ENCODE measurements around the gene VWA8.

Gene VWA8

GRCh38 chr13:41960637-41961465 is at the start of gene VWA8:
Gene VWA8 (minus strand): TSS chr13:41961109. CDS start chr13:41961015, 94 bp downstream.
- DNase-seq (ENCODE audit: low spot score) = peak; percentile 85

DNA sequence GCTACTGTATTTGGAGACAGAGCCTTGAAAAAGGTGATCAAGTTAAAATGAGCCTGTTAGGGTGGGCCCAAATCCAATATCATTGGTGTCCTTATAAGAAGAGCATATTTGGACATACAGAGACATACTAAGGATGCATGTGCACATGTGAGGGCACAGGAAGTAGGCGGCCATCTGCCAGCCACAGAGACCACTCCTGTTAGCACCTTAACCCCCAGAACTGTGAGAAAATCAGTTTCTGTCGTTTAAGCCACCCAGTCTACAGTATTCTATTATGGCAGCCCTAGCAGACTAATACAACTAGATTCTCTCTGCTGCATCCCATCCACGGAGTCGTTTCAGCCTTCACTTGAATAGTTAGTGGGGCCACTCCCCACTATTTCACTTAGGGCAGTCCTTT is 48.1 kb upstream of the VWA8 start:
- DNase-seq (ENCODE audit: low spot score) = no peak

DNA sequence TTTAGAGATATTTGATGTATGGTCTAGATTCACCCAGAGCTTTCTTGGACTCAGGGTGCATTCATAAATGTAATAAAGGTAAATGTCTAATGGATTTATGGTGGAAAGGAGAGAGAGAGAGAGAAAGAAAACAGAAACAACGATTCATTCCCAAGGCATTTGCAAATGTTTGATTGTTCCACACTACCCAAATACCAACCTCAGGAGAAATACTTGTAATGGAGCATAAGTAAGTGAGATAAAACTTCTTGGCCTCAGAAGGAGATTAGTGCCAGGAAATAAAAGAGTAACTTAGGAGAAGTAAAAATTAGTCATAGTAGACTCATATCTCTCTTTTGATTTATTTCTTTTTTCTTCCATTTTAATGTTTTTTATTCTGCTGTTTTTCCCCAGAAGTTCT is 46.9 kb upstream of the VWA8 start:
- peak; percentile 69 for DNase-seq (ENCODE audit: low spot score)

DNA sequence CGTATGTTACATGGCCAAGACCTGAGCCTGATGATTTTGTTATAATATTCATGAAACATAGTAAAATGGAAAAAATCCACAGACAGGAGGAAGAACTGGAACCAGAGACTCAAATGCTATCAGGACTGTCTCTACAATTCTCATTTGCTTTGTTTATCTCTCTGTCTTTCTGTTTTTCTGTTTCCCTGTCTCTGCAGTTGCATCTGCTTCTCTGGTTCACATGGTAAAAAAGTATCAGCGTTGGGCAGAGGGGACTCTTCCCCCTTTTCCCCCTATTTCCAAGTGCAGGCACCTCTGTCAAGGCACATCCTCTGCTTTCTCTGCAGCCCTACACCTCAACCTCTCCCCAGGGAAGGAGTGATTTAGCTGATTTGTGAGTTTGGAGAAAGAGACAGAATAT is 41.2 kb upstream of the VWA8 start:
- no peak for DNase-seq (ENCODE audit: low spot score)

DNA sequence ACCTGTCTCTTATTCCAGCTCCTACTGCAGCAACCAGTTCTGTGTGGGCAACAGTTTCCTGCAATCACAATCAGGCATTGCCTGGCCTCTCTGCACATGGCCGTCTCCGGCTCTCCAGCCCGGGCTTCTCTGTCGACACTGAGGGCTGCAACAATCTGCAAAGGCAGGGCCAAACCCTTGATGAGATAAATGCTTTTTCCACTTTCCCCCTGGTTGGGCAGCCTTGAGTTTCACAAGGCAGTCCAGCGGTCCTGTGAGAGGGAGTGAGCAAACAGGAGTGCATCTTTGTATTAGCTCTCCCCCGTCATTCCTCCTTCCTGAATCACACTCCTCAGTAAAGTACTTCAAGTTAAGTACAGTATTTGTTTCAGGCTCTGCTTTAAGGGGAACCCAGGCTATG is 40.7 kb upstream of the VWA8 start:
- DNase-seq (ENCODE audit: low spot score) = peak; percentile 71

GRCh38 chr13:42000846-42001245 is 39.9 kb upstream of the VWA8 start:
- no peak for DNase-seq (ENCODE audit: low spot score)

GRCh38 chr13:41997396-41997795 is 36.5 kb upstream of the VWA8 start:
- no peak for DNase-seq (ENCODE audit: low spot score)

- DNase-seq (ENCODE audit: low spot score) = peak; percentile 84
Measured at GRCh38 chr13:41995946-41996345, 35.0 kb upstream of the VWA8 start.

- DNase-seq (ENCODE audit: low spot score) = peak; percentile 38
Measured at GRCh38 chr13:41995336-41995735, 34.4 kb upstream of the VWA8 start.

- no peak for DNase-seq (ENCODE audit: low spot score)
Measured at GRCh38 chr13:41994696-41995095, 33.8 kb upstream of the VWA8 start.

- no peak for DNase-seq (ENCODE audit: low spot score)
Measured at GRCh38 chr13:41991936-41992335, 31.0 kb upstream of the VWA8 start.

GRCh38 chr13:41988244-41988643 is 27.3 kb upstream of the VWA8 start:
- no peak for DNase-seq (ENCODE audit: low spot score)

DNA sequence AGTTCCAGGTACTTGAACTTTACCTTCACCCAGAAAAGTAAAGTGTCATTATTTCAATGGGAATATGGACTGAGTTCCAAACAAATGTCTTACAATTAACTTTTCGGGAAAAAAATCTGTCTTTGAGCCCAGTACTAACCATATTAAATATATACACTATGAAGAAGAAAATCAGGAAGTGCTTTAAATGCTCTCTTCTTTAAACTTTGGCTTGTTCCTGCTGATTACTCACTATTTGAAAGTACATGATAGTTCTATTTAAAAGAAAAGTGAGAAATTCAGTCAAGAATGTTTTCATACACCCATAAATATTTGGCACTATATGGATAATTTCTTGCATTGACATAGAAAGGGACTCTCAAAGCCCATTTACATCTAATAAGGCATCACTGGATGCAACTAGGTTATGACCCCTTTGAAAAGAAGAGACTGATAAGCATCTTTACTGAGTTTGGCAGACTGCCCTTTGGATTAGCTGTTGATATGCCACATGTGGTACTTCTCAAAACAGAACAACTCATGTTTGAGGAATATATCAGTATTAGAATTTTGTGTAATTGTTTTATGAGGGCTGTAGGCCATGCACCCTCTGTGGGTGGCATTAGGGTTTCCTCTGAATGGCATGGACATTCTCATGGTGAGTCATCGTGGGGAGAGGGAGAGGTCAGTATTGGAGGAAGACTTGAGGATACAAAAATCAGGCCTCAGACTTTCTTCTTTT is 25.0 kb upstream of the VWA8 start:
- DNase-seq (ENCODE audit: low spot score) = peak; percentile 43

- no peak for DNase-seq (ENCODE audit: low spot score)
Measured at GRCh38 chr13:41981951-41982715, 21.2 kb upstream of the VWA8 start.

- no peak for DNase-seq (ENCODE audit: low spot score)
Measured at GRCh38 chr13:41978007-41978406, 17.1 kb upstream of the VWA8 start.

- DNase-seq (ENCODE audit: low spot score) = no peak
Measured at GRCh38 chr13:41976476-41976875, 15.6 kb upstream of the VWA8 start.

- DNase-seq (ENCODE audit: low spot score) = no peak
Measured at GRCh38 chr13:41974262-41974900, 13.5 kb upstream of the VWA8 start.

DNA sequence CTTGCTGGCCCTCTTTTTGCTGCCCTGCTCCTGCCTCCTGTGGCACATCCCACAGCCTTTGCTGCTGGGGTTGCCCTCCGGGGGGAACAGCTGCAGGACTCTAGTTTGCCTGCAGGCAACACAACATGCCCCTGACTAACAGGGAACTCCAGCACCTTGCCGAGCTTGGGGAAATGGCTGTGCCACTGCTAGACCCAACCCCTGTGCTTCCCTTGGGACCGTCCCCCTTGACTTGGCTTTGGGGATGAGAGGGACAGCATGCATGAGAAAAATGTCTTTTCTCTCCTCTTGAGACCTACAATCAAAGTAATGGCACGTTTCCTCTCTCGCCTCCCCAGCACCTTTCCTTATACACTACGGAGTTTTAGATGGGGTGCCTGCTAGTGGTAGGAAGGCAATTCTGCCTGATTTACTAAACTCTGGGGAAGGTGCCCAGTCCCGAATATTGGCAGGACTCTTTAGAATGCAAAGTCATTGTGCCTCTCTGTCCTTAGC is 12.4 kb upstream of the VWA8 start:
- no peak for DNase-seq (ENCODE audit: low spot score)

GRCh38 chr13:41971848-41972247 is 10.9 kb upstream of the VWA8 start:
- no peak for DNase-seq (ENCODE audit: low spot score)

GRCh38 chr13:41970918-41971317 is 10.0 kb upstream of the VWA8 start:
- DNase-seq (ENCODE audit: low spot score) = no peak

DNA sequence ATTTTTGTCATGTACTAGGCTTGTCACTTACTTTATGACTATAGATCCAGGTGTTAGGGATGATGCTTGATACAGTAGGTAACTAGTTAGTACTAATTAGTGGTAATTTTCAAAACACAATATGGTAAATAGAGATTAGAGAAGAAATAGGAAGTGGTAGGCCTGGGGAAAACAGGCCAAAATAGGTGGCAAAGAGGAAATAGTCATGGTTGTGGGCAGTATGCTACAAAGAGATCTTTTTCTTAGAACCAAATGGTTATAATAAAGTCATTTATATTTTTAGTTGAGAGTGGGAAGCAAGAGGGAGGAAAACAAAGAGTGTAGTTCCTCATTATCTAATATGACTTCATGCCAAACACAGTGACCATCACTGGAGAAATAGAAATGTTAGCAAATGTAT is 9.1 kb upstream of the VWA8 start:
- no peak for DNase-seq (ENCODE audit: low spot score)

GRCh38 chr13:41969072-41969471 is 8.2 kb upstream of the VWA8 start:
- no peak for DNase-seq (ENCODE audit: low spot score)
